ENCODE data around the gene CLPSL2.

Gene CLPSL2

DNA sequence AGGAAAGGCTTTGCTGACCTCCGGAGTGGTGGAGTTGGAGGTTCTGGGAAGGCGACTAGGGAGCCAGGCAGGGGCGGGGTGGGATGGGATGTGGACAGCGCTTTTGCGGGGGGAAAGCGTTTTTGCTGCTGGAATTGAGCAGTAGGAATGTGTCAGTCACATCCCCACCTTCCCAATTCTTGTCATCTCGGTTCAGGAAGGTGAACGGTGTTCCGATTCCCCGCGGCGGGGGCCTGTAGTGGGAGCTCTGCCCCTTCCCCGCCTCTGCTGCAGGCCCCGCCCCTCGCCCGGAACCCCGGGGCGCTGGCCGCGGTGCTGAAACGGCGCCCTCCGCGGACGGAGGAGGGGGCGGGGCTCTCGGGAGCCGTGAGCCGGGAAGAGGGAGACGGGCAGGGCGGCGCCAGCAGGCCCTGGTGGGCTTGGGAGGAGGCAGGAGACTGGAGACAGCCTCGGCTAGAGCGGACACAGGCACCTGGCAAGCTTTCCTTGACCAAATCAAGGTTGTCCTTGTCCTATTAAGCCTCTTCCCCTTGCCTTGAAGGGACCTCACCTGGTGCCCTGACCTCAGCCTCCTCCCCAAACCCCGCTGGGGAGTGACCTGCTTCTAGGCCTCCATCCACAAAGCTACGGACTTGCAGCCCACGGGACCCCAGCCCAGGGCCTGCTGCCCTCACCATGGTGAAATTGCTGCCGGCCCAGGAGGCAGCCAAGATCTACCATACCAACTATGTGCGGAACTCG is 28.8 kb downstream of the CLPSL2 start, which contains the start of gene LHFPL5:
LHFPL5 (plus strand) TSS at position 357 of the 741 bp plus-strand sequence; CDS start at position 676, 319 bp downstream.
- in situ Hi-C loops (cut with HindIII; ENCODE audit: low pct_ligation_motif_present, low pct_unique_long_range_greater_than_20kb, low sequenced_read_pairs), result no loop called here
- peak; percentile 59 for DNase-seq

DNA sequence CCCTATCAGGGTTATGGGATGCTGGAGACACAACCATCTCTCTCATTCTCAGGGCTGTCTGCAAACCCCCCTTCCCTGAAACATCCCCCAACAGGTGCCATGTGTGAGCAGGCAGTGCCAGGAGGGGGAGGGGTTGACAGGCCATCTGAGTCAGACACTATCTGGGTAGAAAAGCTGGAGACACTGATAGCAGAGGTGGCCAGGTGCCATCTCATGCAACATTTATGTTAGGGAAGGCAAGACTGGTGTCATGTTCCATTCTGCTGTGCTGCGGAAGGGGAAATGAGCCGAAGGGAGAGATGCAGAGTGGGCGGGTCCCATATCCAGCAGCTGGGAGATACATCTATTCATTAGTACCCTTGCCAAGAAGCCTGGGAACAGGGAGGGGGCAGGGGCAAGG is 32.3 kb downstream of the CLPSL2 start:
- no peak for DNase-seq
- in situ Hi-C loops (cut with HindIII; ENCODE audit: low pct_ligation_motif_present, low pct_unique_long_range_greater_than_20kb, low sequenced_read_pairs), result no loop called here

DNA sequence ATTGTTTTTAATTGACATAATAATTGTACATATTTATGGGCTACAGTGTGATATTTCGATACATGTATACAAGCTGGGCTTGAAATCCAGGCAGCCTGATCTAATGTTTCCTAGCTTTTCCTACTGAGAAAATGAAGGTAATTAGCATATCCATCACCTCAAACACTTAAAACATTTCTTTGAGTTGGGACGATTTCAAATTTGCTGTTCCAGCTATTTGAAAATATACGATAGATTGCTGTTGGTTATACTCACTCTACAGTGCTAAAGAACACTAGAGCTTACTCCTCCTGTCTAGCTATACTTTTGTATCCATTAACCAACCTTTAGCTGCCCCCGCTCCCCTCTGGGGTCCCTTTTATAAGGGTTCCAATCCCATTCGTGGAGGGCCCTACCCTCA is 33.4 kb downstream of the CLPSL2 start:
- in situ Hi-C loops (cut with HindIII; ENCODE audit: low pct_ligation_motif_present, low pct_unique_long_range_greater_than_20kb, low sequenced_read_pairs), result no loop called here
- no peak for DNase-seq

DNA sequence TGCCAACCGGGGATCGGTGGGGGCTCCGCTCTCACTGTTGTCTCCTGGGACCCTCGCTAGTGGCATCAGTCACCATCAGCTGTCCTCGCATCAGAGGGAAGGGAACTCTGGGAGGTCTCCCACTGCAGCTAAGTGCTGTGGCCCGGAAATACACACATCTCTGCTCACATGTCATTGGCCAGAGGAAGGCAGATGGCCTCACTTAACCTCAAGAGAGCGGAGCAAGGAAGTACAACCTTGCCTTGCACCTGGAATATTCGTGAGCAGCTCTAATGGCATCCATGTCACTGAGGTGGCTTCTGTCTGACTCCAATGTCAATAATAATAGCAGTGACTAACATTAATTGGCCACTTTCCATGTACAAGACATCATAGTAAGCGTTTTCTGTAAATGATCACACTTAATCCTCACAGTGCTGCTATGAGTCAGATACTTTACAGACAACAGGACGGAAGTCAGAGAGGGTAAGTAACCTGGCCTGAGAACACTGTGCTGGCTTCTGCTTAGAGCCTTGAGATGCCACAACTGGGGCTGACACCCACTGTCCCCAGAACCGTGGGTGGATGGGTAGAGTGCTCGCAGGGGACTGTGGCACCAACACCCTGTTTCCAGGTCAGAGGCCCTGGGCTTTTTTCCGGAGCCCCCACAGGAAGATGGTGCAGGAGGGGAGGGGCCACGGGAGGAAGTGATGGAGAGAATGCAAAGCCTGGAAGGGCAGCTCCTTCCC is 34.7 kb downstream of the CLPSL2 start:
- in situ Hi-C loops (cut with HindIII; ENCODE audit: low pct_ligation_motif_present, low pct_unique_long_range_greater_than_20kb, low sequenced_read_pairs), result no loop called here
- DNase-seq, result peak; percentile 83

DNA sequence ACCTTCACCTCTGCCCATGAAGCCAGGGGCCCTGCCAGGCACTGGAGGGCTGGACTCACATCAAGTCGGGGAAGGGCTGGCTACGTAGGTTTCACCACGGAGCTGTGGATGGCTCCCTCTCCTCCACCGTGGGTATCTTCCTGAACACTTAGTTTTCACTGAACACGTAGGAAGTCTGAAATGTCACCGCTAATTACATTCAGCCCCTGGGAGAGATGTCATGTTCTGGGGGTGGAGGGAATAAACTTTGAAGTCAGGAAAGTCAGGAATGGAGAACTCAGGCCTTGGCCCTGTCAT is 35.2 kb downstream of the CLPSL2 start:
- in situ Hi-C loops (cut with HindIII; ENCODE audit: low pct_ligation_motif_present, low pct_unique_long_range_greater_than_20kb, low sequenced_read_pairs), result no loop called here
- DNase-seq, result no peak

DNA sequence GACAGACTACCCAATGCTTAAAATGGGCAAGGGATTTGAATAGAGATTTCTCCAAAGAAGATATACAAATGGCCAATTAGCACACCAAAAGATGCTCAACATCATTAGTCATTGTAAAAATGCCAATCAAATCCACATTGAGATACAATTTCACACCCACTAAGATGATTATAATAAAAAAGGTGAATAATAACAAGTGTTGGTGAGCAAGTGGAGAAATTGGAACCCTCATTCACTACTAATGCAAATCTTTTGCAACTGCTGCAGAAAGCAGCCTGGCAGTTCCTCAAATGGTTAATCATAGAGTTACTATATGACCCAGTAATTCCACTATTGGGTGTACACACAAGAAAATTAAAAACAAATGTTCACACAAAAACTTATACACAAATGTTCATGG is 41.1 kb downstream of the CLPSL2 start:
- in situ Hi-C loops (cut with HindIII; ENCODE audit: low pct_ligation_motif_present, low pct_unique_long_range_greater_than_20kb, low sequenced_read_pairs), result no loop called here
- DNase-seq, result no peak

DNA sequence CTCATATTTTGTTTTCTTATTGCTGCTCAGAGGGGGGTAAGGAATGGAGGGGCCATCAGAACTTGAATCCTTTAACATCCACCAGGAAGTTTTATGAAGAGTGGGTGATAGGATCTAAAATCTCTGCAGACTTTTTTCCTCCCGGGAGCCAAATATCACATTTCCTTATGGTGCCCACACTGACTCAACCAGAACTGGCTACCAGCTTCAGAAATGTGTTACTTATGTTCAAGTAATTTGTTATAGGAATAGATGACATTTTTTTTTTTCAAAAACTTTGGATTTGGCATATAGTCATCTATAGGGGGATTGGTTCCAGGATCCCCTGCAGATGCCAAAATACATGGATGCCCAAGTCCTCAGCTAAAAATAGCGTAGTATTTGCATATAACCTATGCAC is 47.2 kb downstream of the CLPSL2 start:
- in situ Hi-C loops (cut with HindIII; ENCODE audit: low pct_ligation_motif_present, low pct_unique_long_range_greater_than_20kb, low sequenced_read_pairs), result no loop called here
- no peak for DNase-seq

DNA sequence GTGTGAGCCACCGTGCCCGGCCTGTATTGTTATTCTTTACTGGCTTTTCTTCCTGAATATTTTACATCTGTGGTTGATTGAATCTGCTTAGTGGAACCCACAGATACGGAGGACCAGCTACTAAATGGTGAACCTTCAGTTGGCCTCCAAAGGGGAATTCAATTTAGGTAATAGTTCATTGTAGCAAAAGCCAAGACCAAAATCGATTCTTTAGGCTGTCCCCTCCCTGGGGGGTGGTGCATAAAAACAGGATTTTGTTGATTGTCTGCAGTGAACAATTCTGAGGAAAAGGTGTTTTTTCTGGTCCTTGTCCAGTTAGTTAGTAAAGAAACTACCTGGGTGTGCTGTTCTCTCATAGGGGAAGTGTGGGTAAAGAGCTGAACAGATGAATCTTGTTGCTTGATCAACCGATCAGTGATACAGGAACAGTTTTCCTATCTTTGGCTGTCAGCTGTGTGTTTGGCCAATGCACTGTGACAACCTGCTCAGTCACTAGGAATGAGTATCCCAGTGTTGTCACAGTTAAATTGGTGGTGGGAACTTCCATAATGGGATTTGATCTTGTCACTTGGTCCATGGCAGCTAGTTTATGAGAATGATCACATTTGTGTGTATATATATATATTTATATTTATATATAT is 48.3 kb downstream of the CLPSL2 start:
- no peak for DNase-seq
- in situ Hi-C loops (cut with HindIII; ENCODE audit: low pct_ligation_motif_present, low pct_unique_long_range_greater_than_20kb, low sequenced_read_pairs), result no loop called here
